OCI-LY1 (cell line): ENCODE results near the gene KRTAP10-7.

Source experiments
- CTCF ChIP-seq: fragments of 200-600 bp; sonication (generic), shearing (Covaris generic); IDR thresholded peaks from 2 replicates; pipeline ENCODE4 v1.5.1; 2017; ENCODE audit warnings: mild to moderate bottlenecking, antibody characterized with exemption, low read length, moderate library complexity, mixed read lengths
- EZH2 ChIP-seq: fragments of 200-600 bp; sonication (generic), shearing (Covaris generic); IDR thresholded peaks from 2 replicates; pipeline ENCODE4 v1.8.0; 2017; ENCODE audit warnings: borderline replicate concordance, mixed run types, mild to moderate bottlenecking, antibody characterized with exemption, low read length, moderate library complexity, mixed read lengths

DNA sequence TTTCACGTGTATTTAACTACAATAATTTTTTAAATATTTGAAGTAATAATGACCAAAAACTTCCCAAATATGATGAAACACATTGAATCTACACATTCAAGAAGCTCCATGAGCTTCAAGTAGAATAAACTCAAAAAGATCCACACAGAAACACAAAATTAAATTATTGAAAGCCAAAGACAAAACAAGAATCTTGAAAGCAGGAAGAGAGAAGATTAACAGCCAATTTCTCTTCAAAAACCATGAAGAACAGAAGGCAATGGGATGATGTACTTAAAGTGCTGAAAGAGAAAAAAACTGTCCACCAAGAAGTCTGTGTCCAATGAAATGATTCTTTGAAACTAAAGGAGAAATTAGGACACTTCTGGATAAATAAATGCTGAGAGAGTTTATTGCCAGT lies 31.7 kb downstream of the KRTAP10-7 start:
- no peak for TF ChIP-seq CTCF
- TF ChIP-seq EZH2 = no peak
